Neural cell (in vitro differentiated cells): Measurements from ENCODE around the gene IRF7. TPM values are rescaled to one million over a fixed set of nuclear protein-coding genes. Genes with fewer than 3 reads are reported as not detected.

Experiments
- H2AFZ ChIP-seq: fragments of 200-600, 300-800 bp; sonication (generic), shearing (Covaris generic); 2 replicates; pipeline ENCODE4 v1.6.0; 2014; ENCODE audit warnings: low read depth, mild to moderate bottlenecking, antibody characterized with exemption, low read length, moderate library complexity
- H3F3A ChIP-seq: fragments of 200-600 bp; shearing (Covaris generic); 2 replicates; pipeline ENCODE4 v1.6.1; 2016; ENCODE audit warnings: mild to moderate bottlenecking, moderate library complexity, mixed read lengths, antibody characterized with exemption, low read length; ENCODE audit not compliant: insufficient read depth, poor library complexity, severe bottlenecking
- H3K27ac ChIP-seq: fragments of 200-600, 300-800 bp; sonication (generic), shearing (Covaris generic); 2 replicates; pipeline ENCODE4 v1.5.1; 2014; ENCODE audit warnings: mild to moderate bottlenecking, low read length, moderate library complexity
- H3K27me3 ChIP-seq: fragments of 300-800, 200-600 bp; sonication (generic), shearing (Covaris generic); 2 replicates; pipeline ENCODE4 v1.6.0; 2014; ENCODE audit warnings: mild to moderate bottlenecking, low read depth, low read length, moderate library complexity; ENCODE audit not compliant: insufficient read depth
- H3K36me3 ChIP-seq: fragments of 300-800, 200-600 bp; sonication (generic), shearing (Covaris generic); 2 replicates; pipeline ENCODE4 v1.5.1; 2014; ENCODE audit warnings: mild to moderate bottlenecking, antibody characterized with exemption, low read length, moderate library complexity; ENCODE audit not compliant: insufficient read depth
- H3K4me2 ChIP-seq: fragments of 300-800, 200-600 bp; sonication (generic), shearing (Covaris generic); 2 replicates; pipeline ENCODE4 v1.6.0; 2014; ENCODE audit warnings: mild to moderate bottlenecking, low read length
- H3K4me3 ChIP-seq: fragments of 300-800, 200-600 bp; sonication (generic), shearing (Covaris generic); 2 replicates; pipeline ENCODE4 v1.5.1; 2014; ENCODE audit warnings: mild to moderate bottlenecking, low read length, moderate library complexity
- H3K79me2 ChIP-seq: fragments of 200-600 bp; shearing (Covaris generic); replicated peaks from 2 replicates; pipeline ENCODE4 v1.6.0; 2014; ENCODE audit warnings: mild to moderate bottlenecking, low read length, moderate library complexity; ENCODE audit not compliant: insufficient read depth
- H3K9ac ChIP-seq: fragments of 300-800, 200-600 bp; sonication (generic), shearing (Covaris generic); 2 replicates; pipeline ENCODE4 v1.6.1; 2016; ENCODE audit warnings: mild to moderate bottlenecking, low read length, mixed read lengths
- H3K9me2 ChIP-seq: fragments of 200-600 bp; shearing (Covaris generic); 2 replicates; pipeline ENCODE4 v1.6.1; 2016; ENCODE audit warnings: mild to moderate bottlenecking, low read length, mixed read lengths; ENCODE audit not compliant: insufficient read depth
- H3K9me3 ChIP-seq: fragments of 200-600, 300-800 bp; sonication (generic), shearing (Covaris generic); 2 replicates; pipeline ENCODE4 v1.6.1; 2016; ENCODE audit warnings: mild to moderate bottlenecking, mixed run types, low read length, moderate library complexity, mixed read lengths
- H4K20me1 ChIP-seq: fragments of 200-600 bp; shearing (Covaris generic); 2 replicates; pipeline ENCODE4 v1.6.1; 2016; ENCODE audit warnings: mild to moderate bottlenecking, mixed run types; ENCODE audit not compliant: insufficient read depth
- CTCF ChIP-seq: fragments of 450-650 bp; IDR thresholded peaks from 2 replicates; pipeline ENCODE4 v1.5.1; 2014; ENCODE audit warnings: antibody characterized with exemption, mild to moderate bottlenecking, moderate library complexity; ENCODE audit not compliant: poor library complexity, severe bottlenecking
- EP300 ChIP-seq: fragments of 450-650 bp; conservative IDR thresholded peaks from 2 replicates; pipeline ENCODE4 v1.6.1; 2014; ENCODE audit warnings: antibody characterized with exemption, mild to moderate bottlenecking, moderate library complexity; ENCODE audit not compliant: poor library complexity, severe bottlenecking
- EZH2 ChIP-seq: fragments of 200-600, 300-800 bp; shearing (Covaris generic), sonication (generic); IDR thresholded peaks from 2 replicates; pipeline ENCODE4 v1.6.1; 2014; ENCODE audit warnings: antibody characterized with exemption, low read length, borderline replicate concordance, mild to moderate bottlenecking; ENCODE audit not compliant: insufficient read depth, poor library complexity, severe bottlenecking
- MXI1 ChIP-seq: fragments of 450-650 bp; conservative IDR thresholded peaks from 2 replicates; pipeline ENCODE4 v1.6.1; 2014; ENCODE audit warnings: antibody characterized with exemption, mild to moderate bottlenecking; ENCODE audit not compliant: poor library complexity, severe bottlenecking
- POLR2AphosphoS5 ChIP-seq: IDR thresholded peaks from 2 replicates; pipeline ENCODE4 v1.6.1; 2012
- RAD21 ChIP-seq: fragments of 450-650 bp; conservative IDR thresholded peaks from 2 replicates; pipeline ENCODE4 v1.6.1; 2014; ENCODE audit warnings: antibody characterized with exemption, mild to moderate bottlenecking, moderate library complexity
- REST ChIP-seq: IDR thresholded peaks from 2 replicates; pipeline ENCODE4 v1.6.1; 2012; ENCODE audit warnings: borderline replicate concordance
- SMC3 ChIP-seq: fragments of 450-650 bp; conservative IDR thresholded peaks from 2 replicates; pipeline ENCODE4 v1.6.1; 2014; ENCODE audit warnings: antibody characterized with exemption, mild to moderate bottlenecking, moderate library complexity; ENCODE audit not compliant: poor library complexity
- TAF1 ChIP-seq: IDR thresholded peaks from 2 replicates; pipeline ENCODE4 v1.6.1; 2012; ENCODE audit warnings: low read depth
- polyA plus RNA-seq: library from polyadenylated mRNA; depleted of rRNA; stranded (reverse); fragments of >200 nt; gene quantifications from 2 replicates; pipeline ENCODE4 v1.2.3, GENCODE V29; 2014

Gene IRF7
- polyA plus RNA-seq, 1 donor from 2014 or later, result 1.1 TPM

DNA sequence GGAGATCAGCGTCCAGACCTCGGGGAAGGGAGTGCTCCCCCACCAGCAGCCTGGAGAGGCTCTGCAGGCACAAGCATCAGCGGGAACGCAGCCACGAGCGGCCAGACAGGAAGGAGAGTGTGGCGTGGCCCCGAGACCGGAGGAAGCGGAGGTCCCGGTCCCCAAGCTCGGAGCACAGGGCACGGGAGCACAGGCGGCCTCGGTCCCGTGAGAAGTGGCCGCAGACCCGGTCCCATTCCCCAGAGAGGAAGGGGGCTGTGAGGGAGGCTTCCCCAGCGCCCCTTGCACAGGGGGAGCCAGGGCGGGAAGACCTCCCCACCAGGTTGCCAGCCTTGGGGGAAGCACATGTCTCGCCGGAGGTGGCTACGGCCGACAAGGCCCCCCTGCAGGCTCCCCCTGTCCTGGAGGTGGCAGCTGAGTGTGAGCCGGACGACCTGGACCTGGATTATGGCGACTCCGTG is 6.9 kb downstream of the IRF7 start:
- Histone ChIP-seq H2AFZ (no peak overlapping the region), H3F3A (no peaks in the 10 kb centered on the region), H3K27me3 (no peaks in the 10 kb centered on the region), H3K36me3 (no peaks in the 10 kb centered on the region), H3K27ac (no peak overlapping the region), H3K79me2 (no peaks in the 10 kb centered on the region), H3K9ac (no peak overlapping the region), H3K4me3 (no peak overlapping the region), H3K9me2 (no peaks in the 10 kb centered on the region), H3K9me3 (no peaks in the 10 kb centered on the region), H4K20me1 (no peaks in the 10 kb centered on the region), H3K4me2 (no peak overlapping the region)
- no peak for TF ChIP-seq EP300
- no peak for TF ChIP-seq CTCF
- TF ChIP-seq REST, result no peak
- TF ChIP-seq TAF1, result no peak
- TF ChIP-seq SMC3, result no peak
- TF ChIP-seq RAD21, result no peak

DNA sequence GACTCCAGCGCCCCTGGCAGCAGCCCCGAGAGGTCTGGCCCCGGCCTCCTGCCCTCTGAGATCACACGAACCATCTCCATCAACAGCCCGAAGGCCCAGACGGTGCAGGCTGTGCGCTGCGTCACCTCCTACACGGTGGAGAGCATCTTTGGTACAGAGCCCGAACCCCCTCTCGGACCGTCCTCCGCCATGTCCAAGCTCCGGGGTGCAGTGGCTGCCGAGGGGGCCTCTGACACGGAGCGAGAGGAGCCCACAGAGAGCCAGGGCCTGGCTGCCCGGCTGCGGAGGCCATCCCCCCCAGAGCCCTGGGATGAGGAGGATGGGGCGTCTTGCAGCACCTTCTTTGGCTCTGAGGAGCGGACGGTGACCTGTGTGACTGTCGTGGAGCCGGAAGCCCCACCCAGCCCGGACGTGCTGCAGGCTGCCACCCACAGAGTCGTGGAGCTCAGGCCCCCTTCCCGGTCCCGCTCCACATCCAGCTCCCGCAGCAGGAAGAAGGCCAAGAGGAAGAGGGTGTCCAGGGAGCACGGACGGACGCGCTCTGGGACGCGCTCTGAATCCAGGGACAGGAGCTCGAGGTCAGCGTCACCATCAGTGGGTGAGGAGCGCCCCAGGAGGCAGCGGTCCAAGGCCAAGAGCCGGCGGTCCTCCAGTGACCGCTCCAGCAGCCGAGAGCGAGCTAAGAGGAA is 7.6 kb downstream of the IRF7 start:
- no peak overlapping the region for H3K9ac ChIP-seq
- H4K20me1 ChIP-seq, result no peaks in the 10 kb centered on the region
- no peaks in the 10 kb centered on the region for H3K9me3 ChIP-seq
- TF ChIP-seq POLR2AphosphoS5, result no peak
- TF ChIP-seq MXI1, result no peak
- TF ChIP-seq EZH2, result no peak
- TF ChIP-seq CTCF, result no peak
- no peak for TF ChIP-seq TAF1
- no peak for TF ChIP-seq SMC3
- TF ChIP-seq REST, result no peak
- no peak for TF ChIP-seq RAD21
- no peak for TF ChIP-seq EP300
- no peak overlapping the region for H2AFZ ChIP-seq
- no peak overlapping the region for H3K4me3 ChIP-seq
- no peak overlapping the region for H3K27ac ChIP-seq
- H3F3A ChIP-seq, result no peaks in the 10 kb centered on the region
- H3K9me2 ChIP-seq, result no peaks in the 10 kb centered on the region
- no peaks in the 10 kb centered on the region for H3K79me2 ChIP-seq
- no peak overlapping the region for H3K4me2 ChIP-seq
- no peaks in the 10 kb centered on the region for H3K27me3 ChIP-seq
- H3K36me3 ChIP-seq, result no peaks in the 10 kb centered on the region
